ENCODE data around the gene RBM33. TPM values are rescaled to one million over a fixed set of nuclear protein-coding genes. Genes with fewer than 3 reads are reported as not detected.

The RBM33 gene
- total and polyA plus RNA-seq, 2 of the 13 experiments (the other 11 are each of a cell fraction or from before 2014, with no cell fraction given): 12.4 to 28.9 TPM

- no peak for TF ChIP-seq DBP (CRISPR knock-in tag; IDR thresholded peaks at IDR 0.05; ENCODE audit: not compliant biosample characterization)
- no peak for TF ChIP-seq ZNF563 (CRISPR knock-in tag; IDR thresholded peaks at IDR 0.05)
- TF ChIP-seq HNF1B (CRISPR knock-in tag; IDR thresholded peaks at IDR 0.05): 0 out of 2 replicates have a peak, but pooled peaks have one; percentile 16
- no peak for TF ChIP-seq CEBPB (IDR thresholded peaks at IDR 0.05; ENCODE audit: borderline replicate concordance, low read depth, low read length)
- TF ChIP-seq MXD3 (CRISPR knock-in tag; IDR thresholded peaks at IDR 0.05): peak; percentile 18; the same call in 1 of the 2 replicates
- no peak for TF ChIP-seq MYNN (CRISPR knock-in tag; IDR thresholded peaks at IDR 0.05; ENCODE audit: low read depth)
- 0 out of 2 replicates have a peak, but pooled peaks have one; percentile 42 for TF ChIP-seq ZBTB7B (CRISPR knock-in tag; IDR thresholded peaks at IDR 0.05)
- no peak for TF ChIP-seq ZNF772 (CRISPR knock-in tag; IDR thresholded peaks at IDR 0.05)
- no peak for TF ChIP-seq ZNF577 (CRISPR knock-in tag; IDR thresholded peaks at IDR 0.05; ENCODE audit: borderline replicate concordance, low read depth)
- TF ChIP-seq ZNF224 (CRISPR knock-in tag; IDR thresholded peaks at IDR 0.05): no peak
- TF ChIP-seq DNMT1 (CRISPR knock-in tag; IDR thresholded peaks at IDR 0.05): no peak
- no peak; the same call in 1 of the 2 replicates for TF ChIP-seq ZNF710 (CRISPR knock-in tag; IDR thresholded peaks at IDR 0.05; ENCODE audit: borderline replicate concordance)
- no peak for TF ChIP-seq ZNF407 (CRISPR knock-in tag; IDR thresholded peaks at IDR 0.05; ENCODE audit: not compliant biosample characterization)
- no peak for TF ChIP-seq TRIM24 (CRISPR knock-in tag; IDR thresholded peaks at IDR 0.05)
Measured at GRCh38 chr7:155809947-155810769, 165.7 kb downstream of the RBM33 start (continued).
